Neural cell (in vitro differentiated cells): ENCODE measurements around the gene ZNF821.

Experiments used
- CTCF ChIP-seq: fragments of 450-650 bp; IDR thresholded peaks from 2 replicates; pipeline ENCODE4 v1.5.1; 2014; ENCODE audit warnings: antibody characterized with exemption, mild to moderate bottlenecking, moderate library complexity; ENCODE audit not compliant: poor library complexity, severe bottlenecking
- EP300 ChIP-seq: fragments of 450-650 bp; conservative IDR thresholded peaks from 2 replicates; pipeline ENCODE4 v1.6.1; 2014; ENCODE audit warnings: antibody characterized with exemption, mild to moderate bottlenecking, moderate library complexity; ENCODE audit not compliant: poor library complexity, severe bottlenecking

GRCh38 chr16:71917900-71918299 is 33.9 kb upstream of the ZNF821 start:
- TF ChIP-seq CTCF (no peak), EP300 (no peak)
